HepG2 (cell line): ENCODE measurements around the gene SUCLG1. TPM values are rescaled to one million over a fixed set of nuclear protein-coding genes. Genes with fewer than 3 reads are reported as not detected.
A peak's percentile ranks its signal among the peaks of the same experiment; 100 is the strongest.

ENCODE experiments used
- ARNT2 ChIP-seq: sonication (generic); formaldehyde crosslinking; IDR thresholded peaks from 2 replicates; pipeline ENCODE4 v1.8.0; 2022; ENCODE audit warnings: mild to moderate bottlenecking, low read depth, missing genetic modification reagents, moderate library complexity
- BCL6 ChIP-seq: IDR thresholded peaks from 2 replicates; pipeline ENCODE4 v1.6.1; 2016; ENCODE audit warnings: missing genetic modification reagents, missing compliant biosample characterization
- CBFB ChIP-seq: sonication (generic); formaldehyde crosslinking; IDR thresholded peaks from 2 replicates; pipeline ENCODE4 v1.4.0; 2020; ENCODE audit warnings: missing genetic modification reagents
- CBX1 ChIP-seq: IDR thresholded peaks from one replicate; pipeline ENCODE4 v1.6.1; 2016; ENCODE audit warnings: antibody characterized with exemption, low read depth
- DNMT1 ChIP-seq: sonication (generic); formaldehyde crosslinking; IDR thresholded peaks from 2 replicates; pipeline ENCODE4 v1.5.1; 2020; ENCODE audit warnings: mild to moderate bottlenecking, missing genetic modification reagents
- ETV5 ChIP-seq: IDR thresholded peaks from 2 replicates; pipeline ENCODE4 v1.6.1; 2018; ENCODE audit warnings: missing biosample characterization, missing genetic modification reagents, inconsistent platforms, borderline replicate concordance
- HNF1B ChIP-seq: sonication (generic); formaldehyde crosslinking; IDR thresholded peaks from 2 replicates; pipeline ENCODE4 v1.5.1; 2020; ENCODE audit warnings: mild to moderate bottlenecking, moderate library complexity, missing genetic modification reagents
- HOXA5 ChIP-seq: sonication (generic); formaldehyde crosslinking; IDR thresholded peaks from 2 replicates; pipeline ENCODE4 v1.4.0; 2020; ENCODE audit warnings: missing genetic modification reagents
- POLR2G ChIP-seq: fragments of 200-400 bp; formaldehyde crosslinking; IDR thresholded peaks from 2 replicates; pipeline ENCODE4 v1.6.1; 2018; ENCODE audit warnings: mild to moderate bottlenecking, low read depth, low read length, moderate library complexity
- RFX1 ChIP-seq: fragments of 450-650 bp; IDR thresholded peaks from 2 replicates; pipeline ENCODE4 v1.6.1; 2017
- RXRB ChIP-seq: IDR thresholded peaks from 2 replicates; pipeline ENCODE4 v1.6.1; 2016; ENCODE audit warnings: borderline replicate concordance, missing genetic modification reagents, missing compliant biosample characterization
- SAFB2 ChIP-seq: sonication (generic); formaldehyde crosslinking; IDR thresholded peaks from 2 replicates; pipeline ENCODE4 v1.5.1; 2020; ENCODE audit warnings: missing genetic modification reagents, low read depth, mild to moderate bottlenecking, borderline replicate concordance
- ZBTB2 ChIP-seq: sonication (generic); formaldehyde crosslinking; IDR thresholded peaks from 2 replicates; pipeline ENCODE4 v1.8.0; 2022; ENCODE audit warnings: low read depth, missing genetic modification reagents
- ZFY ChIP-seq: sonication (generic); formaldehyde crosslinking; IDR thresholded peaks from 2 replicates; pipeline ENCODE4 v1.4.0; 2020; ENCODE audit warnings: missing genetic modification reagents
- ZNF253 ChIP-seq: sonication (generic); formaldehyde crosslinking; IDR thresholded peaks from 2 replicates; pipeline ENCODE4 v1.8.0; 2022; ENCODE audit warnings: mild to moderate bottlenecking, missing genetic modification reagents, borderline replicate concordance
- ZNF615 ChIP-seq: sonication (generic); formaldehyde crosslinking; IDR thresholded peaks from 2 replicates; pipeline ENCODE4 v1.5.0; 2020; ENCODE audit warnings: mild to moderate bottlenecking, missing genetic modification reagents, borderline replicate concordance
- ZNF670 ChIP-seq: sonication (generic); formaldehyde crosslinking; IDR thresholded peaks from 2 replicates; pipeline ENCODE4 v1.8.0; 2022; ENCODE audit warnings: mild to moderate bottlenecking, missing genetic modification reagents, borderline replicate concordance
- polyA plus RNA-seq, 8 experiments: library from polyadenylated mRNA; depleted of rRNA in 3 of 8; stranded (reverse) in 7 of 8; unstranded in 1 of 8; fragments of >200 nt; fragmentation: Illumina TruSeq in 4 of 8; extraction: Trizol in 4 of 8; gene quantifications; 2 replicates each; pipeline versions ENCODE4 v1.2.1 to v1.2.3, GENCODE V29; 2011 to 2016; ENCODE audit warnings: low read depth in 4 of 8, missing spikeins in 1 of 8, mixed read lengths in 1 of 8; ENCODE audit not compliant: insufficient read depth in 1 of 8
- total RNA-seq, 5 experiments: library from RNA; depleted of rRNA; stranded (reverse); fragments of >200 nt; fragmentation: Illumina TruSeq; extraction: Trizol; gene quantifications; 2 replicates each; pipeline ENCODE4 v1.2.3, GENCODE V29; 2016; ENCODE audit warnings: low read depth in 1 of 5
- TF ChIP-seq, protein P1 (sequence below): sonication (generic); formaldehyde crosslinking; IDR thresholded peaks from 2 replicates; pipeline ENCODE4 v1.4.0; 2020; ENCODE audit warnings: mild to moderate bottlenecking, low read depth, missing genetic modification reagents
- TF ChIP-seq, protein P2 (sequence below): sonication (generic); formaldehyde crosslinking; IDR thresholded peaks from 2 replicates; pipeline ENCODE4 v1.5.0; 2020; ENCODE audit warnings: missing genetic modification reagents, mild to moderate bottlenecking, borderline replicate concordance
- TF ChIP-seq, protein P3 (sequence below): sonication (generic); formaldehyde crosslinking; IDR thresholded peaks from 2 replicates; pipeline ENCODE4 v1.4.0; 2020; ENCODE audit warnings: mild to moderate bottlenecking, missing genetic modification reagents, borderline replicate concordance

SUCLG1 gene
- total and polyA plus RNA-seq, 2 of the 13 experiments (the other 11 are each of a cell fraction or from before 2014, with no cell fraction given): 58.7 to 121 TPM

GRCh38 chr2:84459018-84459943, at the start of gene SUCLG1 (continued):
- TF ChIP-seq ZNF615: no peak
- TF ChIP-seq, protein P1, sequence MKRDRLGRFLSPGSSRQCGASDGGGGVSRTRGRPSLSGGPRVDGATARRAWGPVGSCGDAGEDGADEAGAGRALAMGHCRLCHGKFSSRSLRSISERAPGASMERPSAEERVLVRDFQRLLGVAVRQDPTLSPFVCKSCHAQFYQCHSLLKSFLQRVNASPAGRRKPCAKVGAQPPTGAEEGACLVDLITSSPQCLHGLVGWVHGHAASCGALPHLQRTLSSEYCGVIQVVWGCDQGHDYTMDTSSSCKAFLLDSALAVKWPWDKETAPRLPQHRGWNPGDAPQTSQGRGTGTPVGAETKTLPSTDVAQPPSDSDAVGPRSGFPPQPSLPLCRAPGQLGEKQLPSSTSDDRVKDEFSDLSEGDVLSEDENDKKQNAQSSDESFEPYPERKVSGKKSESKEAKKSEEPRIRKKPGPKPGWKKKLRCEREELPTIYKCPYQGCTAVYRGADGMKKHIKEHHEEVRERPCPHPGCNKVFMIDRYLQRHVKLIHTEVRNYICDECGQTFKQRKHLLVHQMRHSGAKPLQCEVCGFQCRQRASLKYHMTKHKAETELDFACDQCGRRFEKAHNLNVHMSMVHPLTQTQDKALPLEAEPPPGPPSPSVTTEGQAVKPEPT (CRISPR knock-in tag): no peak; the same call in 1 of the 2 replicates
- 0 out of 2 replicates have a peak, but pooled peaks have one; percentile 30 for TF ChIP-seq CBFB (CRISPR knock-in tag)
- TF ChIP-seq BCL6 (CRISPR knock-in tag): no peak
- peak; percentile 82 for TF ChIP-seq POLR2G
- TF ChIP-seq ZBTB2 (CRISPR knock-in tag): no peak
- TF ChIP-seq ZNF670 (CRISPR knock-in tag): no peak
- no peak for TF ChIP-seq SAFB2 (CRISPR knock-in tag)
- TF ChIP-seq, protein P2, sequence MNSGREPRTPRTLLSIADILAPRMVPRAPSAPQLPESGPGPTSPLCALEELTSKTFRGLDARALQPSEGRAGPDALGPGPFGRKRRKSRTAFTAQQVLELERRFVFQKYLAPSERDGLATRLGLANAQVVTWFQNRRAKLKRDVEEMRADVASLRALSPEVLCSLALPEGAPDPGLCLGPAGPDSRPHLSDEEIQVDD (CRISPR knock-in tag): no peak
- TF ChIP-seq DNMT1 (CRISPR knock-in tag): no peak
- peak; percentile 69 for TF ChIP-seq HNF1B
- no peak; the same call in 1 of the 2 replicates for TF ChIP-seq ETV5 (CRISPR knock-in tag)
- TF ChIP-seq ARNT2 (CRISPR knock-in tag): peak; percentile 83
- TF ChIP-seq, protein P3, sequence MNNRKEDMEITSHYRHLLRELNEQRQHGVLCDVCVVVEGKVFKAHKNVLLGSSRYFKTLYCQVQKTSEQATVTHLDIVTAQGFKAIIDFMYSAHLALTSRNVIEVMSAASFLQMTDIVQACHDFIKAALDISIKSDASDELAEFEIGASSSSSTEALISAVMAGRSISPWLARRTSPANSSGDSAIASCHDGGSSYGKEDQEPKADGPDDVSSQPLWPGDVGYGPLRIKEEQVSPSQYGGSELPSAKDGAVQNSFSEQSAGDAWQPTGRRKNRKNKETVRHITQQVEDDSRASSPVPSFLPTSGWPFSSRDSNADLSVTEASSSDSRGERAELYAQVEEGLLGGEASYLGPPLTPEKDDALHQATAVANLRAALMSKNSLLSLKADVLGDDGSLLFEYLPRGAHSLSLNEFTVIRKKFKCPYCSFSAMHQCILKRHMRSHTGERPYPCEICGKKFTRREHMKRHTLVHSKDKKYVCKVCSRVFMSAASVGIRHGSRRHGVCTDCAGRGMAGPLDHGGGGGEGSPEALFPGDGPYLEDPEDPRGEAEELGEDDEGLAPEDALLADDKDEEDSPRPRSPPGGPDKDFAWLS (CRISPR knock-in tag): no peak
- TF ChIP-seq ZFY (CRISPR knock-in tag): peak; percentile 98
- TF ChIP-seq RFX1: no peak
- TF ChIP-seq HOXA5 (CRISPR knock-in tag): peak; percentile 58
- no peak; the same call in 1 of the 2 replicates for TF ChIP-seq RXRB (CRISPR knock-in tag)
- no peak for TF ChIP-seq ZNF253 (CRISPR knock-in tag)
- no peak for TF ChIP-seq CBX1
